Body of pancreas (tissue), 4 donors: ENCODE results near the gene IFRD1. TPM values are rescaled to one million over a fixed set of nuclear protein-coding genes. Genes with fewer than 3 reads are reported as not detected.
"Not testable (repeated sequence)": the region's sequence is repeated elsewhere in the genome, so short reads cannot be mapped to it uniquely, and the experiment has no call there.

Experiments used
- ATAC-seq: fragments of 150-250 bp; one replicate; pipeline ENCODE4 v1.9.1; 2016
- DNase-seq, 4 donors: peaks; one replicate each; pipeline ENCODE4 v3.0.0-alpha.2; 2019
- H3K27ac ChIP-seq, 4 donors: fragments of 200-600 bp; sonication (generic); 1 replicate in 3 of 4; 2 replicates in 1 of 4; pipeline versions ENCODE4 v1.5.1 to v1.6.1; 2016 to 2019; ENCODE audit warnings: mild to moderate bottlenecking in 1 of 4, mixed read lengths in 1 of 4, moderate library complexity in 1 of 4
- H3K27me3 ChIP-seq, 2 donors: fragments of 200-600 bp; sonication (generic); one replicate each; pipeline ENCODE4 v1.6.0; 2016; ENCODE audit warnings: mild to moderate bottlenecking in 1 of 2
- H3K36me3 ChIP-seq, 2 donors: fragments of 200-600 bp; sonication (generic); replicated peaks in 1 of 2; 2 replicates each; pipeline ENCODE4 v1.5.1; 2016; ENCODE audit warnings: low read depth in 2 of 2; ENCODE audit not compliant: insufficient read depth in 1 of 2
- H3K4me1 ChIP-seq: fragments of 200-600 bp; sonication (generic); one replicate; pipeline ENCODE4 v1.6.0; 2016
- H3K4me3 ChIP-seq, 2 donors: fragments of 200-600 bp; sonication (generic); 1 replicate in 1 of 2; 2 replicates in 1 of 2; pipeline ENCODE4 v1.5.1; 2016 to 2019
- H3K9me3 ChIP-seq, 3 donors: fragments of 200-600 bp; sonication (generic); 1 replicate in 2 of 3; 2 replicates in 1 of 3; pipeline ENCODE4 v1.5.1; 2016
- CTCF ChIP-seq, 7 experiments: fragments of 450-650 bp in 4 of 7; fragments of 200-600 bp in 3 of 7; sonication (generic) in 3 of 7; IDR thresholded peaks; one replicate each; pipeline ENCODE4 v1.5.1; 2016 to 2019; ENCODE audit warnings: antibody characterized with exemption in 7 of 7
- POLR2A ChIP-seq, 3 donors: fragments of 450-650 bp; IDR thresholded peaks; one replicate each; pipeline ENCODE4 v1.6.1; 2016; ENCODE audit warnings: antibody characterized with exemption in 3 of 3, mild to moderate bottlenecking in 2 of 3
- WGBS, 2 donors: methylation state at CpG; one replicate each; pipeline ENCODE4 v1.1.5; 2017; 5-methylcytosine and 5-hydroxymethylcytosine counted together
- intact Hi-C: fragments of 100-400 bp; cut with DNase I; formaldehyde crosslinking; loops from one replicate; pipeline ENCODE4 v1.15.1; 2023
- total RNA-seq, 2 donors: library from RNA; depleted of rRNA; stranded (reverse); fragments of >200 nt; gene quantifications; one replicate each; pipeline ENCODE4 v1.1.0, GENCODE V29; 2016

IFRD1 gene
- total RNA-seq, 2 donors from 2014 or later, result 119 to 154 TPM

- no peak for TF ChIP-seq CTCF (IDR thresholded peaks at IDR 0.05)
- no peak for TF ChIP-seq POLR2A (IDR thresholded peaks at IDR 0.05)
- peaks cover 54% of the 10 kb centered on the region for H3K4me1 ChIP-seq
- peak; percentile 69 for ATAC-seq
- WGBS, 2 donors, result 0% methylated on average over 12 to 57 of the region's 57 CpGs
- DNase-seq, result peak; percentile 93 to 98 (median 94)
- H3K4me3 ChIP-seq, result peak overlapping the region; percentile 95 to 99
- H3K36me3 ChIP-seq, result no peaks in the 10 kb centered on the region
- no peaks in the 10 kb centered on the region for H3K27me3 ChIP-seq
- peak overlapping the region; percentile 99 to 100 (median 100) for H3K27ac ChIP-seq
- intact Hi-C loops, result no loop called here
- H3K9me3 ChIP-seq, result no peaks in the 10 kb centered on the region
These were observed 824 bp downstream of the IFRD1 start for GRCh38 chr7:112450807-112451761.

- Histone ChIP-seq H3K27me3 (no peaks in the 10 kb centered on the region), H3K4me1 (peaks cover 55% of the 10 kb centered on the region), H3K9me3 (no peaks in the 10 kb centered on the region), H3K36me3 (peaks cover 0 to 6% of the 10 kb centered on the region in 2 donors), H3K4me3 (peak overlapping the region; percentile 95 to 99), H3K27ac (peak overlapping the region; percentile 37 to 100 (median 100))
- peak; percentile 33 to 56 (median 46) for DNase-seq
- WGBS, 2 donors, result 6 to 10% methylated on average over 7 of the region's 7 CpGs
- TF ChIP-seq CTCF (IDR thresholded peaks at IDR 0.05) (peak in 1 of 7 experiments; percentile 7), POLR2A (IDR thresholded peaks at IDR 0.05) (peak in 2 of 3 donors; percentile 68 to 70)
- ATAC-seq, result no peak
- intact Hi-C loops, result no loop called here
These were observed 2.0 kb downstream of the IFRD1 start for GRCh38 chr7:112452102-112452888.

- WGBS, 2 donors, result 22 to 23% methylated on average over 7 of the region's 7 CpGs
- no peak for ATAC-seq
- peaks cover 0 to 13% of the 10 kb centered on the region in 2 donors for H3K36me3 ChIP-seq
- peaks cover 48% of the 10 kb centered on the region for H3K4me1 ChIP-seq
- TF ChIP-seq POLR2A (IDR thresholded peaks at IDR 0.05) (no peak), CTCF (IDR thresholded peaks at IDR 0.05) (no peak)
- no peaks in the 10 kb centered on the region for H3K9me3 ChIP-seq
- H3K4me3 ChIP-seq, result no peak overlapping the region
- DNase-seq, result no peak
- H3K27ac ChIP-seq, result peak overlapping the region in 3 of 4 donors; percentile 99 to 100 (median 100)
- intact Hi-C loops, result no loop called here
- no peaks in the 10 kb centered on the region for H3K27me3 ChIP-seq
These were observed 3.4 kb downstream of the IFRD1 start for GRCh38 chr7:112453505-112454171.

- WGBS, 2 donors, result 30 to 37% methylated on average over 6 of the region's 6 CpGs
- Histone ChIP-seq H3K36me3 (peaks cover 0 to 16% of the 10 kb centered on the region in 2 donors), H3K4me1 (peaks cover 42% of the 10 kb centered on the region), H3K27ac (peak overlapping the region in 3 of 4 donors; percentile 99 to 100 (median 100))
- peak in 1 of 7 experiments; percentile 14 for TF ChIP-seq CTCF (IDR thresholded peaks at IDR 0.05)
- H3K27me3 ChIP-seq, ATAC-seq, intact Hi-C loops, H3K9me3 ChIP-seq, H3K4me3 ChIP-seq: not testable (repeated sequence)
- peak in 1 of 4 donors; percentile 26 for DNase-seq
These were observed 3.9 kb downstream of the IFRD1 start for GRCh38 chr7:112454191-112454590.
